ENCODE data around the gene UGT1A4.

The UGT1A4 gene

DNA sequence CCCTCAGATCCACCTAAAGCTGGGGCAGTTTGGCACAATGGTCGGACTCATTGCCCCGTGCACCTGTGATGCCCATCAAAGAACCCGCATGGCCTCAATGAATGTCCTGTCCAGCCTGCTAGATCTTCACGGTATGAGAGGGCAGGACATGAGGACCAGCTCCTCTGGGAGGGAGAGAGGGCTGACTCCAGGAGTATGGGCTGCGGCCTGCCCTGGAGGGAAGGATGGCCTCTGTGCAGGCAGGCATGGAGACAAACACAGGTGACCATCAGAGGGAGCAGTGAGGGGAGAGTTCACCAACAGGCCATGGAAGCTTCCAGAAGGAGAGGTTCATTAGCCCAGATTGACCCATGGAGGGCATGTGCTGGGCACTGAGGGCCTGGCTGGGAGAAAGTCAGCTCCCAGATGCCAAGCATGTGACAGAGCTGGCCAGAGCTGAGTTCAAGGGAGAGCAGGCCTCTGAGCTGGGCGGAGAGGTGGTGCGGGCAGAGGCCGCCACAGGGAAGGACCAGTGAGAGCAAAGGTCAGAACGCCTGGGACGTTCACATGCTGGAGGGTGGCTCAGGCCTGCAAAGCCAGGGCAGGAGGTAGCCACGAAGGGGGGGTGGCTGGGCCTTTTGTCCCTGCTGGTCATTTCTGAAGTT is 99.6 kb downstream of the UGT1A4 start:
- Mint-ChIP-seq H3K27ac (no peak overlapping the region), H3K36me3 (ENCODE audit: low read depth) (no peaks in the 10 kb centered on the region), H3K27me3 (ENCODE audit: low read depth) (peaks cover 3% of the 10 kb centered on the region), H3K9me3 (no peaks in the 10 kb centered on the region), H3K4me3 (no peak overlapping the region), H3K4me1 (no peaks in the 10 kb centered on the region)
- TF ChIP-seq, protein P1, sequence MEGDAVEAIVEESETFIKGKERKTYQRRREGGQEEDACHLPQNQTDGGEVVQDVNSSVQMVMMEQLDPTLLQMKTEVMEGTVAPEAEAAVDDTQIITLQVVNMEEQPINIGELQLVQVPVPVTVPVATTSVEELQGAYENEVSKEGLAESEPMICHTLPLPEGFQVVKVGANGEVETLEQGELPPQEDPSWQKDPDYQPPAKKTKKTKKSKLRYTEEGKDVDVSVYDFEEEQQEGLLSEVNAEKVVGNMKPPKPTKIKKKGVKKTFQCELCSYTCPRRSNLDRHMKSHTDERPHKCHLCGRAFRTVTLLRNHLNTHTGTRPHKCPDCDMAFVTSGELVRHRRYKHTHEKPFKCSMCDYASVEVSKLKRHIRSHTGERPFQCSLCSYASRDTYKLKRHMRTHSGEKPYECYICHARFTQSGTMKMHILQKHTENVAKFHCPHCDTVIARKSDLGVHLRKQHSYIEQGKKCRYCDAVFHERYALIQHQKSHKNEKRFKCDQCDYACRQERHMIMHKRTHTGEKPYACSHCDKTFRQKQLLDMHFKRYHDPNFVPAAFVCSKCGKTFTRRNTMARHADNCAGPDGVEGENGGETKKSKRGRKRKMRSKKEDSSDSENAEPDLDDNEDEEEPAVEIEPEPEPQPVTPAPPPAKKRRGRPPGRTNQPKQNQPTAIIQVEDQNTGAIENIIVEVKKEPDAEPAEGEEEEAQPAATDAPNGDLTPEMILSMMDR (IDR thresholded peaks at IDR 0.05; ENCODE audit: unreplicated experiment in 3 of 3): no peak

DNA sequence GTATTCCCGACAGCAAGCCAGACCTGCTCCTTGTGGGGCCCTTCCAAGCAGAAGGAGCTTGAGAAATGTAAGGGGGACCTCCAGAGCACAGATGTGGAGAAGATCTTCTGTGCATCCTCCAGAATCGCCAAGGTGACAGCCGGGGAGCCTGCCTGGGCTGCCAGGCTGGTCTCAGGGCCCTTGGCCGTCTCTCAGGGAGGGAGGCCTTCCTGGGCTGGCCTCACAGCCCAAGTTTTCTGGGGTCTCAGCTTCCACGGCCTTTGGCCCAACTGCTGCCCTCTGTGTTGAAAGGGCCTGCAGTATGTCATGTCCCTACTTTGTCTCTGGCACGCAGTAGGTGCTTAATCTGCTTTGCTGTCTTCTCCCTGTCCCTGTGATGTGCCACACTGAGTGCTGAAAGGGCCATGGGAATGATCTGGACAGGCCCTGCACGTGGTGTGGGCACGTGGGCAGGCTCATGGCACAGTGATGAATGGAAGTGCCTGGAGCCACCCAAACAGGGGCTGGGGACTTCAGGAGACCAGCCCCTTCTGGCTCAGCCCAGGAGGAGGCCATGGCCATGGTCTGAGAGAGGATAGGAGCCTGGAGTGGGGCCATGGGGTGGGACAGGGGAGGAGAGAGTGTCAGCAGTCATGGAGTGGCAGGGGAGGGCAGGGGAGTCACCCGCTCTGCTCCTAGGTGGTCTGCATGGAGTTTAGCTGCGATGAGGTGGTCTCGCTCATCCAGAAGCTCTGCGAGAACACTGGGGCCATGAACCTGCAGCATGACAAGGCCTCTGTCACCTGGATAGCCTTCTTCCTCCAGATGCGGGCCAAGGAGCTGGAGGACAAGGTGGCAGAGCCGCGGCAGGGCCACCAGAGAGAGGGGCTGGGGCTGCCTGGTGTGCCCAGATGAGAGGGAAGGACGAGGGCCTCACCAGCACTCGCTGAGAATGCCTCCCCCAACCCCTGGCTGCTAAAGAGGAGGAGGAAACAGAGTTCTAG is 100.4 kb downstream of the UGT1A4 start:
- no peaks in the 10 kb centered on the region for H3K9me3 Mint-ChIP-seq
- peaks cover 3% of the 10 kb centered on the region for H3K27me3 Mint-ChIP-seq (ENCODE audit: low read depth)
- no peaks in the 10 kb centered on the region for H3K36me3 Mint-ChIP-seq (ENCODE audit: low read depth)
- H3K27ac Mint-ChIP-seq: no peak overlapping the region
- no peak overlapping the region for H3K4me3 Mint-ChIP-seq
- TF ChIP-seq, protein P1 (IDR thresholded peaks at IDR 0.05; ENCODE audit: unreplicated experiment in 3 of 3): no peak
- H3K4me1 Mint-ChIP-seq: no peaks in the 10 kb centered on the region

DNA sequence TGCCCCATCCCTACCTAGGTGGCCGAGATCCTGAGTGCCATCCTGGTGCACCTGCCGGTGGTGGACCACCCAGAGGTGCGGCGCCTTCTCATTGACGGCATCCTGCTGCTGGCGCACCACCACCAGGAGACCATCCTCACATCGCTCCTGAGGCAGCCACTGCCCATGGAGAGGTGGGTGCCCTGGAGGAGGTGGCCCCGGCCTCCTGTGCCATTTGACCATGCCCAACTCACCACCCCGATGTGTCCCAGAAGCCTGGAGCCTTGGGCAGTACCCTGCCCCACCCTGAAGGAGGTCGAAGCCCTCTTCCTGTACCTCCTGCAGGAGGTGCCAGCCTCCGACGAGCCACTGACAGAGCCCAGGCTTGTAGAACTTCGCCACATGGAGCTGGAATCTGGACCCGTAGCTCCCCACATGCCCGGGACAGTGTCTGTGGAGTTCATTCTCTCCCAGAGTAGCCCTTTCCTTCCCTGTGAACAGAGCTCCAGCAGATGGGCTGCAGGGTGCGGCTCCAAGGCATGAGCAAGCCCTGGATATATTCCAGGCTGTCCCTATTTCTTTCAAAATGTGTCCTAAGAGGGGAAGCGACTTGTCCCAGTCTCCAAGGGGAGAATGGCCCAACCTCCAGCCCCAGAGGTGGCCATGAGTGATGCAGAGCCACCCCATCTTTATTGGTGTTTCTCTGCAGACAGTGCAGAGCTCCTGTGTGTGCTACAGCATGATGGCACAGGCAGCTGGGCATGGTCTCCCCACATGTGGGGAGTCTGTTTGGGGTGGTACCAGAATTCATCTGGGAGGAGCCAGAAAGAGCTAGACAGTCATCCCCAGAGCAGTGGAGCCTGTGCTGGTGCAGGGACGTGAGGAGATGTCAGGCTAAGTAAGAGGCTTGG is 101.6 kb downstream of the UGT1A4 start:
- Mint-ChIP-seq H3K27ac (no peak overlapping the region), H3K9me3 (no peaks in the 10 kb centered on the region), H3K4me1 (no peaks in the 10 kb centered on the region), H3K27me3 (ENCODE audit: low read depth) (peaks cover 3% of the 10 kb centered on the region), H3K4me3 (no peak overlapping the region), H3K36me3 (ENCODE audit: low read depth) (no peaks in the 10 kb centered on the region)
- TF ChIP-seq, protein P1 (IDR thresholded peaks at IDR 0.05; ENCODE audit: unreplicated experiment in 3 of 3): no peak

DNA sequence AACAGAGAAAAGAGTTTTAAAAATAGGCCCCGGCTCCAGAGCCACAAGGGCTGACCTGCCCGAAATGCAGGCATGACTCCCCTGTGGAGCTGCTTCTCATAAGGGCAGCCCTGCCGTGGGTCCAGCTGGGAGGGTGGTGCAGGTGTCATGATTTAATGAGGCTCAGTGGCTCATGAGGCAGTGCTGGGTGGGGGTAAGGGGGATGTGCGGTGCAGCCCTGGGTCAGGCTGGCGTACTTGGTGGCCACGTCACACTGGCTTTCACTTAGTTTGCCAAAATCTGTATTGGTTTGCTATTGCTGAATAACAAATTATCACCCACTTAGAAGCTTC is 102.2 kb downstream of the UGT1A4 start:
- TF ChIP-seq, protein P1 (IDR thresholded peaks at IDR 0.05; ENCODE audit: unreplicated experiment in 3 of 3): no peak
- Mint-ChIP-seq H3K36me3 (ENCODE audit: low read depth) (no peaks in the 10 kb centered on the region), H3K4me3 (no peak overlapping the region), H3K27me3 (ENCODE audit: low read depth) (peaks cover 3% of the 10 kb centered on the region), H3K9me3 (peaks cover 2% of the 10 kb centered on the region), H3K4me1 (no peaks in the 10 kb centered on the region), H3K27ac (no peak overlapping the region)

DNA sequence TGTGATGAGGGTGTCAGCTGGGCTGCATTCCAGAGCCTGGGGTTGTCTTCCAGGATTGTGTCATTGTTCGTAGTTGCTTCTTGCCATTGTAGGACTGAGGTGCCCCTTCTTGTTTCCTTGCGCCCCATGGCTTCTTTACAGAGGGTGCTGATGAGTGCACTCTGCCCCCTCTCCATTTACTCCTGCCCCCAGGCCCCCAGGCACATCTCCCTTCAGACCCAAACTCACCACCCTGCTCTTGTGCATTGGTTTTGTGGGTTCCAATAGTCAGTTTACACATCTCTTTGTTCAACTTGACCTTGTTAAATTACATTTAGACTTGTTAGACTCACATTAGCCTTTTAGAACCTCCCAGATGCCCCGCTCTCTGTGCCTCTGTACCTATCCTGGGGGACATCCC is 102.7 kb downstream of the UGT1A4 start:
- no peak overlapping the region for H3K27ac Mint-ChIP-seq
- no peaks in the 10 kb centered on the region for H3K4me1 Mint-ChIP-seq
- TF ChIP-seq, protein P1 (IDR thresholded peaks at IDR 0.05; ENCODE audit: unreplicated experiment in 3 of 3): no peak
- H3K36me3 Mint-ChIP-seq (ENCODE audit: low read depth): no peaks in the 10 kb centered on the region
- H3K4me3 Mint-ChIP-seq: no peak overlapping the region
- peaks cover 2% of the 10 kb centered on the region for H3K9me3 Mint-ChIP-seq
- peaks cover 3% of the 10 kb centered on the region for H3K27me3 Mint-ChIP-seq (ENCODE audit: low read depth)

All from nephron (organoid).